ENCODE data around the gene ZNF627. TPM values are rescaled to one million over a fixed set of nuclear protein-coding genes. Genes with fewer than 3 reads are reported as not detected.

Gene ZNF627
- total and polyA plus RNA-seq, 7 experiments from 2014 or later = 5.2 to 15.4 (median 12.3) TPM

DNA sequence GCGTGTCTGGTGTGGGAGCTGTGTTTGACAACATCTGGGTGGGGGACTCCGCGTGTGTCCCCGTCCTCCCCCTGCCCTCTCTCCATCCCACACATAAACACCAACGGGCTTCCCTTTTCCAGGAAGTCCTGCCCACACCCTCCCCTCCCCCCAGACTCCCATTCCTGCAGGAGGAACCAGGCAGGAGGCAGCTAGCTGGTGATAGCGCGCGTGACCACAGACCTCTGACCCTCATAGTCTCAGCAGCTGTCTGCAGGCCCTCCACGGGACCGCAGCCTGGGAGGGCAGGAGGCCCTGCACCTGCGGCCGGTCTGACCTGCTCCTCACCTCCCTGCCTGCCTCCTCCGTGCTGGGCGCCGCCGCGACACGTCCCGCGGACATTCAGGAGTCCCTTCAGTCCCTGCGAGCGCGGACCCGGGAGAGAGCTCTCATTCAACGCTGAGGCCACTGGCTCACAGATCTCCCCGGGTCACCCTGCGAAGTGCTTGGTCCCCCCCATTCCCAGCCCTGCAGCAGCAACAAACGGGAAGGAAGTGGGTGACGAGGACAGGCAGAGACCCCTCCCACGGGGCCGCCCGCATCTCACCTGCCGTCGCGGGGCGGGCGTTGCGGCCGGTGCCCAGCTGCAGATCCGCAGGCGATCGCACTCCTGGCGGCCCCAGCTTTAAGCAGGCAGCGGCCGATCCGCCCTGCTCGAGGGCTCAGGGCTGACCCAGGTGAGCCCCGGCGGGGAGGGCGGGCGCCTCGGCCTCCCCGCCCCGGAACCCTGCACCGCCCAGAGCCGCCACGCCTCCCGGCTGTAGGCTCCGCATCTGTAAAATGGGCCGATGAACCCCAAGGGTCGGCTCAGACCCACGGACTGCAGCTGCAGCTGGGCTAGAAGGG lies 18.8 kb upstream of the ZNF627 start:
- peak overlapping the region; percentile 65 for H3K4me3 ChIP-seq (ENCODE audit: low read length)
- H3K9me3 Mint-ChIP-seq = no peaks in the 10 kb centered on the region

GRCh38 chr19:11580116-11580515 lies 17.2 kb upstream of the ZNF627 start:
- H3K4me1 Mint-ChIP-seq = peaks cover 16 to 47% (median 35%) of the 10 kb centered on the region in 7 donors
- CTCF ChIA-PET = interaction anchor here (0.7 to 2.0 kb wide), 3 partner anchors 20 to 341 kb away, joined by 3 to 6 read pairs (median 3); no protein-coding TSS in a partner anchor
- H3K9me3 Mint-ChIP-seq = no peaks in the 10 kb centered on the region
- Histone ChIP-seq H3K4me3 (ENCODE audit: low read length) (no peak overlapping the region), H3K27ac (ENCODE audit: low read depth, low read length) (peak overlapping the region; percentile 64), H3K4me1 (ENCODE audit: control insufficient read depth in 2 of 2, insufficient read depth in 2 of 2, low read length in 2 of 2) (peaks cover 9 to 36% of the 10 kb centered on the region in 2 donors), H3K9me3 (ENCODE audit: control insufficient read depth in 2 of 3, low read length in 3 of 3) (no peaks in the 10 kb centered on the region), H3K36me3 (ENCODE audit: control insufficient read depth in 2 of 3, insufficient read depth in 3 of 3, low read length in 3 of 3) (peaks cover 0 to 13% (median 0%) of the 10 kb centered on the region in 3 experiments), H3K27me3 (ENCODE audit: control insufficient read depth in 2 of 2, insufficient read depth in 2 of 2, low read length in 2 of 2) (no peaks in the 10 kb centered on the region)
- peaks cover 0 to 9% (median 0%) of the 10 kb centered on the region in 5 donors for H3K36me3 Mint-ChIP-seq
- H3K27me3 Mint-ChIP-seq = no peaks in the 10 kb centered on the region
- POLR2A ChIA-PET = interaction anchor here (6.0 kb wide), 1 partner anchor 21 kb away, joined by 33 read pairs; the partner anchor contains the start of gene ELOF1
- H3K4me3 Mint-ChIP-seq = peak overlapping the region in 8 of 10 donors; percentile 23 to 84 (median 73)
- intact Hi-C loops (cut with micrococcal nuclease) = no loop called here
- H3K27ac Mint-ChIP-seq = peak overlapping the region in 5 of 9 donors; percentile 25 to 94 (median 69)
- DNase-seq (peak in 1 of 9 donors; percentile 26), ATAC-seq (no peak)

More for the DNA sequence above, 18.8 kb upstream of the ZNF627 start:
- DNase-seq = peak in 8 of 9 donors; percentile 27 to 49 (median 41)
- Histone ChIP-seq H3K27me3 (ENCODE audit: control insufficient read depth in 2 of 2, insufficient read depth in 2 of 2, low read length in 2 of 2) (no peaks in the 10 kb centered on the region), H3K9me3 (ENCODE audit: control insufficient read depth in 2 of 3, low read length in 3 of 3) (no peaks in the 10 kb centered on the region), H3K36me3 (ENCODE audit: control insufficient read depth in 2 of 3, insufficient read depth in 3 of 3, low read length in 3 of 3) (peaks cover 0 to 18% (median 0%) of the 10 kb centered on the region in 3 experiments), H3K27ac (ENCODE audit: low read depth, low read length) (peak overlapping the region; percentile 75), H3K4me1 (ENCODE audit: control insufficient read depth in 2 of 2, insufficient read depth in 2 of 2, low read length in 2 of 2) (peaks cover 9 to 36% of the 10 kb centered on the region in 2 donors)
- POLR2A ChIA-PET = interaction anchor here (0.5 to 6.0 kb wide), 5 partner anchors 9 to 204 kb away, joined by 3 to 33 read pairs (median 5); partner anchors contain the start of genes ELOF1 and SWSAP1
- CTCF ChIA-PET = interaction anchor here (0.6 to 2.0 kb wide), 3 partner anchors 10 to 94 kb away, joined by 4 to 6 read pairs (median 5); no protein-coding TSS in a partner anchor
- peak; percentile 56 for ATAC-seq
- peak overlapping the region; percentile 79 to 89 (median 84) for H3K4me3 Mint-ChIP-seq
- intact Hi-C loops (cut with micrococcal nuclease) = loop anchor here in 1 of 2 donors (1.0 to 2.0 kb wide), 2 partner anchors 18 to 73 kb away; partner anchors contain the start of gene ZNF653
- H3K27me3 Mint-ChIP-seq = no peaks in the 10 kb centered on the region
- peaks cover 16 to 47% (median 32%) of the 10 kb centered on the region in 7 donors for H3K4me1 Mint-ChIP-seq
- peak overlapping the region; percentile 57 to 93 (median 85) for H3K27ac Mint-ChIP-seq
- peaks cover 0 to 15% (median 0%) of the 10 kb centered on the region in 5 donors for H3K36me3 Mint-ChIP-seq

DNA sequence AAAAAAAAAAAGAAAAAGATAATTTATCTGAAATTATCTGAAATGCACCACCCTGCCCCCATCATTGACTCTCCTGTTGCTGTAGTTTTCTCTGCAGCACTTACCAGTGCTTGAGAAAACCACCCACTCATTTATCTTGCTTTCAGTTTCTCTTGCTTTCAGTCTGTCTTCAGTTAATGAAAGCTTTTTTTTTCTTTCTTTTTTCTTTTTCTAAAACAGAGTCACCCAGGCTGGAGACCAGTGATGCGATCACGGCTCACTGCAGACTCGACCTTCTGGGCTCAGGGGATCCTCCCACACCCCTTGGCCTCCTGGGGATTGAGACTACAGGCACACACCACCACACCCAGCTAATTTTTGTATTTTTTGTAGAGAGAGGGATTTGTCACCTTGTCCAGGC lies 15.5 kb upstream of the ZNF627 start:
- Histone ChIP-seq H3K4me3 (ENCODE audit: low read length) (peak overlapping the region; percentile 20), H3K27ac (ENCODE audit: low read depth, low read length) (peak overlapping the region; percentile 64), H3K36me3 (ENCODE audit: control insufficient read depth in 2 of 3, insufficient read depth in 3 of 3, low read length in 3 of 3) (peaks cover 0 to 2% (median 0%) of the 10 kb centered on the region in 3 experiments), H3K4me1 (ENCODE audit: control insufficient read depth in 2 of 2, insufficient read depth in 2 of 2, low read length in 2 of 2) (peaks cover 9 to 36% of the 10 kb centered on the region in 2 donors), H3K9me3 (ENCODE audit: control insufficient read depth in 2 of 3, low read length in 3 of 3) (no peaks in the 10 kb centered on the region), H3K27me3 (ENCODE audit: control insufficient read depth in 2 of 2, insufficient read depth in 2 of 2, low read length in 2 of 2) (no peaks in the 10 kb centered on the region)
- H3K4me3 Mint-ChIP-seq = peak overlapping the region; percentile 69 to 92 (median 80)
- POLR2A ChIA-PET = interaction anchor here (6.0 kb wide), 1 partner anchor 23 kb away, joined by 33 read pairs; the partner anchor contains the start of gene ELOF1
- ATAC-seq (peak; percentile 69), DNase-seq (peak in 8 of 9 donors; percentile 37 to 64 (median 54))
- CTCF ChIA-PET = interaction anchor here (1.4 kb wide), 1 partner anchor 201 kb away, joined by 3 read pairs; no protein-coding TSS in a partner anchor
- H3K27ac Mint-ChIP-seq = peak overlapping the region; percentile 80 to 97 (median 93)
- intact Hi-C loops (cut with micrococcal nuclease) = loop anchor here in 1 of 2 donors (1.0 kb wide), 1 partner anchor 21 kb away; no protein-coding TSS in a partner anchor
- peaks cover 0 to 3% (median 0%) of the 10 kb centered on the region in 5 donors for H3K36me3 Mint-ChIP-seq
- H3K27me3 Mint-ChIP-seq = no peaks in the 10 kb centered on the region
- H3K4me1 Mint-ChIP-seq = peaks cover 16 to 43% (median 35%) of the 10 kb centered on the region in 7 donors
- H3K9me3 Mint-ChIP-seq = no peaks in the 10 kb centered on the region

- peaks cover 10 to 25% (median 16%) of the 10 kb centered on the region in 7 donors for H3K4me1 Mint-ChIP-seq
- CTCF ChIA-PET = interaction anchor here (0.6 to 0.7 kb wide), 2 partner anchors 19 to 93 kb away, joined by 3 read pairs; no protein-coding TSS in a partner anchor
Measured at GRCh38 chr19:11586331-11586730, 11.0 kb upstream of the ZNF627 start.

DNA sequence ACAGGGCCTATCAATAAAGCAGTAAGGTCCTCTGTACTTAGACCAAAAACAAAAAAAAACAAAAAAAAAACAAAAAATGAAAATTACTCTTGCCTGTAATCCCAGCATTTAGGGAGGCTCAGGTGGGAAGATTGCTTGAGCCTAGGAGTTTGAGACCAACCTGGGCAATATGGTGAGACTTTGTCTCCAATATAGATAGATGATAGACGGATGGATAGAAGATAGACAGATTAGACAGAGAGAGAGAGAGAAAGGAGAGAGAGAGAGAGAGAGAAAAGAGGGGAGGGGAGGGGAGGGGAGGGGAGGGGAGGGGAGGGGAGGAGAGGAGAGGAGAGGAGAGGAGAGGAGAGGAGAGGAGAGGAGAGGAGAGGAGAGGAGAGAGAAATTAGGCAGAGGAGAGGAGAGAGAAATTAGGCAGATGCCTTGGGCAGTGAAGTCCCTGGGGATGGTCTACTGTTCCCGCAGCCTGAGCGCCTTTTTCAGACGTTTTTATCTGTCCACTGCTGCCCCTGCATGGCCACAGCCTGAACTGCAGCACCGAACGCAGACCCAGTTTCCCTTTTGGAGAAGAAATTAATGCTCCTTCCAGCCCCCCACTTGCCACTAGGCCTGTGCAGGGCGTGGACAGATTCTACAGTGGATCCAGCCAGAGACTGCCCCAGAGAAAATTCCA lies 9.8 kb upstream of the ZNF627 start:
- no peaks in the 10 kb centered on the region for H3K27me3 Mint-ChIP-seq
- Histone ChIP-seq H3K27ac (ENCODE audit: low read depth, low read length) (no peak overlapping the region), H3K27me3 (ENCODE audit: control insufficient read depth in 2 of 2, insufficient read depth in 2 of 2, low read length in 2 of 2) (no peaks in the 10 kb centered on the region), H3K36me3 (ENCODE audit: control insufficient read depth in 2 of 3, insufficient read depth in 3 of 3, low read length in 3 of 3) (no peaks in the 10 kb centered on the region), H3K4me1 (ENCODE audit: control insufficient read depth in 2 of 2, insufficient read depth in 2 of 2, low read length in 2 of 2) (no peaks in the 10 kb centered on the region), H3K9me3 (ENCODE audit: control insufficient read depth in 2 of 3, low read length in 3 of 3) (no peaks in the 10 kb centered on the region), H3K4me3 (ENCODE audit: low read length) (no peak overlapping the region)
- peak; percentile 95 for ATAC-seq
- no peaks in the 10 kb centered on the region for H3K9me3 Mint-ChIP-seq
- peaks cover 0 to 16% (median 7%) of the 10 kb centered on the region in 7 donors for H3K4me1 Mint-ChIP-seq
- intact Hi-C loops (cut with micrococcal nuclease) = loop anchor here (1.0 to 5.0 kb wide), 10 partner anchors 27 to 449 kb away; partner anchors contain the start of genes ECSIT (in 1 of the 2), EPOR (in 1 of the 2) and ZNF653 (in 1 of the 2)
- CTCF ChIA-PET = interaction anchor here (1.2 to 1.4 kb wide), 3 partner anchors 9 to 207 kb away, joined by 3 to 4 read pairs (median 3); no protein-coding TSS in a partner anchor
- no peaks in the 10 kb centered on the region for H3K36me3 Mint-ChIP-seq
- peak overlapping the region in 1 of 9 donors; percentile 36 for H3K27ac Mint-ChIP-seq
- POLR2A ChIA-PET = interaction anchor here (0.6 kb wide), 1 partner anchor 9 kb away, joined by 3 read pairs; no protein-coding TSS in a partner anchor
- H3K4me3 Mint-ChIP-seq = no peak overlapping the region
- peak; percentile 58 to 80 (median 66) for DNase-seq

More at GRCh38 chr19:11586331-11586730, 11.0 kb upstream of the ZNF627 start:
- Histone ChIP-seq H3K4me1 (ENCODE audit: control insufficient read depth in 2 of 2, insufficient read depth in 2 of 2, low read length in 2 of 2) (peaks cover 4 to 6% of the 10 kb centered on the region in 2 donors), H3K9me3 (ENCODE audit: control insufficient read depth in 2 of 3, low read length in 3 of 3) (no peaks in the 10 kb centered on the region), H3K27ac (ENCODE audit: low read depth, low read length) (no peak overlapping the region), H3K4me3 (ENCODE audit: low read length) (no peak overlapping the region), H3K36me3 (ENCODE audit: control insufficient read depth in 2 of 3, insufficient read depth in 3 of 3, low read length in 3 of 3) (no peaks in the 10 kb centered on the region), H3K27me3 (ENCODE audit: control insufficient read depth in 2 of 2, insufficient read depth in 2 of 2, low read length in 2 of 2) (no peaks in the 10 kb centered on the region)
- Mint-ChIP-seq H3K4me3 (no peak overlapping the region), H3K36me3 (peaks cover 0 to 1% (median 0%) of the 10 kb centered on the region in 5 donors), H3K9me3 (no peaks in the 10 kb centered on the region), H3K27me3 (no peaks in the 10 kb centered on the region), H3K27ac (no peak overlapping the region)
- ATAC-seq = no peak
- POLR2A ChIA-PET = no interaction called here
- no peak for DNase-seq
- intact Hi-C loops (cut with micrococcal nuclease) = loop anchor here (2.0 to 5.0 kb wide), 5 partner anchors 58 to 344 kb away; partner anchors contain the start of genes ECSIT (in 1 of the 2), EPOR (in 1 of the 2) and ZNF653 (in 1 of the 2)

Data from naive thymus-derived CD4-positive, alpha-beta T cell (primary cell).